Astrocyte (in vitro differentiated cells and primary cell): ENCODE data around the gene GJA10. TPM values are rescaled to one million over a fixed set of nuclear protein-coding genes. Genes with fewer than 3 reads are reported as not detected.

ENCODE experiments used
- DNase-seq: peaks from one replicate; pipeline ENCODE4 v3.0.0-alpha.2; 2010; ENCODE audit warnings: low read depth
- FAIRE-seq: peaks from 2 replicates; lab custom pipeline; 2011; peaks lifted over from hg19 to GRCh38; lab: Jason Lieb, UNC
- H2AFZ ChIP-seq: 2 replicates; pipeline ENCODE4 v1.6.0; 2012; ENCODE audit warnings: low read depth, low read length, inconsistent platforms
- H3K27ac ChIP-seq: 2 replicates; pipeline ENCODE4 v1.5.1; 2011; ENCODE audit warnings: low read depth, low read length, inconsistent platforms
- H3K27me3 ChIP-seq: 2 replicates; pipeline ENCODE4 v1.6.0; 2011; ENCODE audit warnings: low read length, inconsistent platforms; ENCODE audit not compliant: insufficient read depth
- H3K36me3 ChIP-seq: 2 replicates; pipeline ENCODE4 v1.5.1; 2011; ENCODE audit warnings: low read length, inconsistent platforms; ENCODE audit not compliant: insufficient read depth
- H3K4me1 ChIP-seq: 2 replicates; pipeline ENCODE4 v1.5.1; 2011; ENCODE audit warnings: low read length, inconsistent platforms; ENCODE audit not compliant: insufficient read depth
- H3K4me2 ChIP-seq: 2 replicates; pipeline ENCODE4 v1.6.0; 2012; ENCODE audit warnings: low read length, inconsistent platforms
- H3K4me3 ChIP-seq: 2 replicates; pipeline ENCODE4 v1.5.1; 2011; ENCODE audit warnings: low read depth, mild to moderate bottlenecking, low read length, inconsistent platforms; ENCODE audit not compliant: insufficient read depth
- H3K79me2 ChIP-seq: 2 replicates; pipeline ENCODE4 v1.6.0; 2012; ENCODE audit warnings: mild to moderate bottlenecking, low read length, inconsistent platforms; ENCODE audit not compliant: insufficient read depth
- H3K9ac ChIP-seq: 2 replicates; pipeline ENCODE4 v1.6.0; 2012; ENCODE audit warnings: mild to moderate bottlenecking, low read length, inconsistent platforms
- H3K9me3 ChIP-seq: 2 replicates; pipeline ENCODE4 v1.5.1; 2012; ENCODE audit warnings: low read depth, mild to moderate bottlenecking, low read length, inconsistent platforms; ENCODE audit not compliant: insufficient read depth
- H4K20me1 ChIP-seq: 2 replicates; pipeline ENCODE4 v1.6.0; 2012; ENCODE audit warnings: low read length, inconsistent platforms; ENCODE audit not compliant: insufficient read depth
- H3K27ac Mint-ChIP-seq: one replicate; pipeline ENCODE4 v1.8.0; 2021; ENCODE audit warnings: mild to moderate bottlenecking, mixed read lengths; ENCODE audit not compliant: unreplicated experiment
- H3K27me3 Mint-ChIP-seq: one replicate; pipeline ENCODE4 v1.8.0; 2021; ENCODE audit warnings: low read depth, mixed read lengths; ENCODE audit not compliant: unreplicated experiment
- H3K36me3 Mint-ChIP-seq: one replicate; pipeline ENCODE4 v1.8.0; 2021; ENCODE audit warnings: low read depth, mixed read lengths; ENCODE audit not compliant: unreplicated experiment
- H3K4me1 Mint-ChIP-seq: one replicate; pipeline ENCODE4 v1.8.0; 2021; ENCODE audit warnings: low read depth, mixed read lengths; ENCODE audit not compliant: unreplicated experiment
- H3K4me3 Mint-ChIP-seq: one replicate; pipeline ENCODE4 v1.8.0; 2021; ENCODE audit warnings: mild to moderate bottlenecking, moderate library complexity, mixed read lengths; ENCODE audit not compliant: unreplicated experiment
- H3K9me3 Mint-ChIP-seq: one replicate; pipeline ENCODE4 v1.8.0; 2021; ENCODE audit warnings: mild to moderate bottlenecking, mixed read lengths; ENCODE audit not compliant: unreplicated experiment
- CTCF ChIP-seq: IDR thresholded peaks from 2 replicates; pipeline ENCODE4 v1.5.1; 2011; ENCODE audit warnings: low read depth, mild to moderate bottlenecking, inconsistent platforms, low read length, moderate library complexity; ENCODE audit not compliant: insufficient read depth
- EZH2 ChIP-seq: IDR thresholded peaks from 2 replicates; pipeline ENCODE4 v1.6.1; 2012; ENCODE audit warnings: mild to moderate bottlenecking, low read length, inconsistent platforms; ENCODE audit not compliant: insufficient read depth
- total RNA-seq: library from RNA; stranded (reverse); gene quantifications from 2 replicates; pipeline ENCODE4 v1.2.1, GENCODE V29; 2021

GJA10 gene
- total RNA-seq, 1 donor from 2014 or later = not detected

DNA sequence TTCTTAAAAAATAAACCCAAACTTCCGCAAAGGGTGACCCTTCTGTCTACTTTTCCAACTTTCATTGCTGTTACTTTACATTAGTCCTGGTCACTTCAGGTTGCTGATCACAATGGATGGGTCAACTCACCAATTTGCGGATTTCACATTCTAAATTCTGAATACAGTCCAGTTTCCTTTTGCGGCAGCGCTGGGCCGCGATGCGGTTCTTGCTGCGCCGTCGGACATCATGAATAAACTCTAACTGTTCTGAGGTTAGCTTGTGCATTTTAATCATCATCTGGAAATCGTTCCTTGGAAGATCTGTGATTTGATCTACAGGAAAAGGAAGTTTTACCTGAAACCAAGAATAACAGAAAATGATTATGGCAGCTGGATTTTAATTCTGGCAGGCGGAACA, 43.7 kb downstream of the GJA10 start:
- no peak overlapping the region for H3K27ac ChIP-seq
- FAIRE-seq = no peak
- TF ChIP-seq EZH2 = no peak
- no peak for TF ChIP-seq CTCF
- H3K9me3 Mint-ChIP-seq = peaks cover 1% of the 10 kb centered on the region
- H3K9ac ChIP-seq = no peak overlapping the region
- H3K4me3 ChIP-seq = no peak overlapping the region
- DNase-seq = no peak
- no peaks in the 10 kb centered on the region for H4K20me1 ChIP-seq
- no peaks in the 10 kb centered on the region for H3K36me3 ChIP-seq
- no peak overlapping the region for H2AFZ ChIP-seq
- no peaks in the 10 kb centered on the region for H3K79me2 ChIP-seq
- H3K9me3 ChIP-seq = no peaks in the 10 kb centered on the region
- H3K27me3 Mint-ChIP-seq = no peaks in the 10 kb centered on the region
- no peak overlapping the region for H3K4me2 ChIP-seq
- H3K4me1 ChIP-seq = no peaks in the 10 kb centered on the region
- H3K4me1 Mint-ChIP-seq = peaks cover 19% of the 10 kb centered on the region
- H3K36me3 Mint-ChIP-seq = peaks cover 9% of the 10 kb centered on the region
- no peak overlapping the region for H3K4me3 Mint-ChIP-seq
- no peak overlapping the region for H3K27ac Mint-ChIP-seq
- H3K27me3 ChIP-seq = no peaks in the 10 kb centered on the region

DNA sequence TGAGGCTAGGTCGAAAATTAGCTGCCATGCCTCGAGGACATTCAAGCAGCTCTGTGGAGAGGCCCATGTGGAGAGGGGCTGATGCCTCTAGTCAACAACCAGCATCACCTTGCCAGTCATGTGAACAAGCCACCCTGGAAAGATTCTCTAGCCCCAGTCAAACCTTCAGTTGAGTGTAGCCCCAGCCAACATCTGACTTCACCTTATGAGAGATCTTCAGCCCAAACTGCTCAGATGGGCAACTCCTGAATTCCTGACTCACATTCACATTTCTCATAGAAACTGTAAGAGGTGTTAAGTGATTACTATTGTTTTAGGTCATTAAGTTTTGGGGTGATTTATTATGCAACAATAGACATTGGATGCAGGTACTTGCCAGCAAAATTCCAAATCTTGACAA, 44.9 kb downstream of the GJA10 start:
- no peak for TF ChIP-seq CTCF
- TF ChIP-seq EZH2 = no peak

GRCh38 chr6:89940225-89941027, 46.2 kb downstream of the GJA10 start:
- no peak overlapping the region for H3K27ac ChIP-seq
- H3K27me3 ChIP-seq = no peaks in the 10 kb centered on the region
- peaks cover 6% of the 10 kb centered on the region for H3K36me3 Mint-ChIP-seq
- H3K9me3 Mint-ChIP-seq = peaks cover 1% of the 10 kb centered on the region
- H3K27me3 Mint-ChIP-seq = no peaks in the 10 kb centered on the region
- no peak overlapping the region for H3K4me3 Mint-ChIP-seq
- TF ChIP-seq EZH2 (no peak), CTCF (peak; percentile 87)
- no peaks in the 10 kb centered on the region for H4K20me1 ChIP-seq
- peak overlapping the region; percentile 73 for H3K27ac Mint-ChIP-seq
- H2AFZ ChIP-seq = no peak overlapping the region
- H3K4me3 ChIP-seq = no peak overlapping the region
- DNase-seq (peak; percentile 69), FAIRE-seq (peak; percentile 29)
- H3K4me1 Mint-ChIP-seq = peaks cover 22% of the 10 kb centered on the region
- H3K4me2 ChIP-seq = no peak overlapping the region
- H3K9me3 ChIP-seq = no peaks in the 10 kb centered on the region
- H3K79me2 ChIP-seq = no peaks in the 10 kb centered on the region
- H3K4me1 ChIP-seq = no peaks in the 10 kb centered on the region
- no peak overlapping the region for H3K9ac ChIP-seq
- no peaks in the 10 kb centered on the region for H3K36me3 ChIP-seq

More for the DNA sequence above, 44.9 kb downstream of the GJA10 start:
- H3K27ac ChIP-seq = no peak overlapping the region
- no peaks in the 10 kb centered on the region for H3K36me3 ChIP-seq
- Mint-ChIP-seq H3K27me3 (no peaks in the 10 kb centered on the region), H3K36me3 (peaks cover 9% of the 10 kb centered on the region), H3K4me1 (peaks cover 19% of the 10 kb centered on the region), H3K4me3 (no peak overlapping the region), H3K9me3 (peaks cover 1% of the 10 kb centered on the region), H3K27ac (no peak overlapping the region)
- no peak for DNase-seq
- H4K20me1 ChIP-seq = no peaks in the 10 kb centered on the region
- H2AFZ ChIP-seq = no peak overlapping the region
- no peaks in the 10 kb centered on the region for H3K4me1 ChIP-seq
- H3K4me2 ChIP-seq = no peak overlapping the region
- no peaks in the 10 kb centered on the region for H3K9me3 ChIP-seq
- H3K79me2 ChIP-seq = no peaks in the 10 kb centered on the region
- no peak overlapping the region for H3K4me3 ChIP-seq
- H3K27me3 ChIP-seq = no peaks in the 10 kb centered on the region
- H3K9ac ChIP-seq = no peak overlapping the region
- no peak for FAIRE-seq
